Measurements from ENCODE around the gene RASGRP1. TPM values are rescaled to one million over a fixed set of nuclear protein-coding genes. Genes with fewer than 3 reads are reported as not detected.

Gene RASGRP1
- total RNA-seq, 4 donors from 2014 or later: 15.0 to 23.1 (median 19.5) TPM

- DNase-seq (ENCODE audit: low spot score in 2 of 2): no peak
- 86 to 96% methylated on average over 2 of the region's 2 CpGs for WGBS, 2 donors
- no peak for TF ChIP-seq CTCF (IDR thresholded peaks at IDR 0.05)
- TF ChIP-seq POLR2A (IDR thresholded peaks at IDR 0.05): no peak
- no peak overlapping the region for H3K4me3 ChIP-seq (ENCODE audit: low read depth, poor library complexity, severe bottlenecking)
- intact Hi-C loops (cut with DNase I; ENCODE audit: low total_unique reads): no loop called here
These were observed 89.3 kb downstream of the RASGRP1 start for GRCh38 chr15:38475361-38475760.

- TF ChIP-seq CTCF (IDR thresholded peaks at IDR 0.05) (no peak), POLR2A (IDR thresholded peaks at IDR 0.05) (no peak)
- no peak overlapping the region for H3K4me3 ChIP-seq (ENCODE audit: low read depth, poor library complexity, severe bottlenecking)
- DNase-seq (ENCODE audit: low spot score in 2 of 2): peak in 1 of 2 donors; percentile 22
- intact Hi-C loops (cut with DNase I; ENCODE audit: low total_unique reads): loop anchor here (5.0 kb wide), 1 partner anchor 218 kb away; no protein-coding TSS in a partner anchor
- 55 to 61% methylated on average over 4 of the region's 4 CpGs for WGBS, 2 donors
These were observed 90.4 kb downstream of the RASGRP1 start for GRCh38 chr15:38474155-38474757.

GRCh38 chr15:38471974-38472373 is 92.6 kb downstream of the RASGRP1 start:
- WGBS, 2 donors: 90 to 98% methylated on average over 2 of the region's 2 CpGs
- DNase-seq (ENCODE audit: low spot score in 2 of 2): no peak
- H3K4me3 ChIP-seq (ENCODE audit: low read depth, poor library complexity, severe bottlenecking): no peak overlapping the region
- TF ChIP-seq CTCF (IDR thresholded peaks at IDR 0.05) (no peak), POLR2A (IDR thresholded peaks at IDR 0.05) (no peak)
- intact Hi-C loops (cut with DNase I; ENCODE audit: low total_unique reads): loop anchor here (5.0 kb wide), 1 partner anchor 220 kb away; no protein-coding TSS in a partner anchor

GRCh38 chr15:38470816-38471215 is 93.8 kb downstream of the RASGRP1 start:
- no peak overlapping the region for H3K4me3 ChIP-seq (ENCODE audit: low read depth, poor library complexity, severe bottlenecking)
- DNase-seq (ENCODE audit: low spot score in 2 of 2): no peak
- WGBS, 2 donors: 85 to 92% methylated on average over 1 of the region's 1 CpG
- intact Hi-C loops (cut with DNase I; ENCODE audit: low total_unique reads): loop anchor here (5.0 kb wide), 1 partner anchor 221 kb away; no protein-coding TSS in a partner anchor
- no peak for TF ChIP-seq POLR2A (IDR thresholded peaks at IDR 0.05)
- TF ChIP-seq CTCF (IDR thresholded peaks at IDR 0.05): no peak

GRCh38 chr15:38464675-38465074 is 99.9 kb downstream of the RASGRP1 start:
- no peak for DNase-seq (ENCODE audit: low spot score in 2 of 2)
- intact Hi-C loops (cut with DNase I; ENCODE audit: low total_unique reads): no loop called here
- no peak for TF ChIP-seq CTCF (IDR thresholded peaks at IDR 0.05)
- 79 to 93% methylated on average over 4 of the region's 4 CpGs for WGBS, 2 donors
- no peak overlapping the region for H3K4me3 ChIP-seq (ENCODE audit: low read depth, poor library complexity, severe bottlenecking)

- 89 to 93% methylated on average over 3 of the region's 3 CpGs for WGBS, 2 donors
These were observed 100.7 kb downstream of the RASGRP1 start for GRCh38 chr15:38463893-38464292.

More at GRCh38 chr15:38463893-38464292, 100.7 kb downstream of the RASGRP1 start:
- TF ChIP-seq POLR2A (IDR thresholded peaks at IDR 0.05): no peak
- no peak for TF ChIP-seq CTCF (IDR thresholded peaks at IDR 0.05)
- intact Hi-C loops (cut with DNase I; ENCODE audit: low total_unique reads): no loop called here
- no peak overlapping the region for H3K4me3 ChIP-seq (ENCODE audit: low read depth, poor library complexity, severe bottlenecking)
- DNase-seq (ENCODE audit: low spot score in 2 of 2): no peak
